ENCODE results near the gene MYO15B.

DNA sequence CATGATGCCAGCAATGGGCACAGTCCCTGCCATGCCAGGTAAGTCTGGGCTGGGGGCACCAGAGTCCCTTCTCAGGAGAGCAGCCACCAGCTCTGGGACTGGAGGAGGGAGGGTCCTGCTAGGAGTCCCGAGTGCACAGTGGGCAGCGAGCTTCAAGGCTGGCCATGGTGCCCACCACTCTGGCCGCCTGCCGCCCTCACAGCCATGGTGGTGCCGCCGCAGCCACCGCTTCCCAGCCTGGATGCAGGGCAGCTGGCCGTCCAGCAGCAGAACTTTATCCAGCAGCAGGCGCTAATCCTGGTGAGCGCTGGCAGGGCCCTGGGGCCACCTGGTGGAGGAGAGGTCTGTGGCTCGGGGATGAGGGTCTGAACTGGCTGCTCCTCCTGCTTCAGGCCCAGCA lies 27.7 kb downstream of the MYO15B start:
- TF ChIP-seq POLR2AphosphoS5 (IDR thresholded peaks at IDR 0.05) (no peak), POLR2A (IDR thresholded peaks at IDR 0.05) (no peak)

Data from stomach (tissue), 4 donors.